Hepatocyte (in vitro differentiated cells): Measurements from ENCODE around the gene SCART1. TPM values are rescaled to one million over a fixed set of nuclear protein-coding genes. Genes with fewer than 3 reads are reported as not detected.

Experiments
- DNase-seq: peaks from one replicate; pipeline ENCODE4 v3.0.0-alpha.2; 2016; ENCODE audit warnings: low spot score
- H2AFZ ChIP-seq: fragments of 200-600 bp; sonication (generic); 2 replicates; pipeline ENCODE4 v1.6.0; 2016; ENCODE audit warnings: antibody characterized with exemption, mild to moderate bottlenecking
- H3K27ac ChIP-seq: fragments of 200-600 bp; sonication (generic); 2 replicates; pipeline ENCODE4 v1.5.1; 2016; ENCODE audit warnings: mild to moderate bottlenecking
- H3K27me3 ChIP-seq: fragments of 200-600 bp; sonication (generic); 2 replicates; pipeline ENCODE4 v1.6.1; 2016
- H3K36me3 ChIP-seq: fragments of 200-600 bp; sonication (generic); replicated peaks from 2 replicates; pipeline ENCODE4 v1.5.1; 2016; ENCODE audit warnings: low read depth; ENCODE audit not compliant: insufficient read depth
- H3K4me1 ChIP-seq: fragments of 200-600 bp; sonication (generic); 2 replicates; pipeline ENCODE4 v1.5.1; 2016; ENCODE audit warnings: mild to moderate bottlenecking, moderate library complexity; ENCODE audit not compliant: insufficient read depth
- H3K4me2 ChIP-seq: fragments of 200-600 bp; sonication (generic); 2 replicates; pipeline ENCODE4 v1.6.0; 2016
- H3K4me3 ChIP-seq: fragments of 200-600 bp; sonication (generic); 2 replicates; pipeline ENCODE4 v1.5.1; 2016; ENCODE audit warnings: mild to moderate bottlenecking
- H3K79me2 ChIP-seq: fragments of 200-600 bp; sonication (generic); 2 replicates; pipeline ENCODE4 v1.6.0; 2017; ENCODE audit warnings: mild to moderate bottlenecking
- H3K9me2 ChIP-seq: fragments of 200-600 bp; sonication (generic); replicated peaks from 2 replicates; pipeline ENCODE4 v1.6.0; 2017; ENCODE audit warnings: mild to moderate bottlenecking; ENCODE audit not compliant: insufficient read depth
- H3K9me3 ChIP-seq: fragments of 200-600 bp; sonication (generic); 2 replicates; pipeline ENCODE4 v1.5.1; 2016; ENCODE audit warnings: low read depth, mild to moderate bottlenecking
- H4K20me1 ChIP-seq: fragments of 200-600 bp; sonication (generic); 2 replicates; pipeline ENCODE4 v1.6.0; 2016; ENCODE audit warnings: mild to moderate bottlenecking; ENCODE audit not compliant: insufficient read depth, poor library complexity, severe bottlenecking
- EZH2 ChIP-seq: fragments of 200-600 bp; sonication (generic); IDR thresholded peaks from 2 replicates; pipeline ENCODE4 v1.6.1; 2016; ENCODE audit warnings: antibody characterized with exemption, mild to moderate bottlenecking, borderline replicate concordance
- EZH2phosphoT487 ChIP-seq: fragments of 200-600 bp; sonication (generic); IDR thresholded peaks from one replicate; pipeline ENCODE4 v1.6.1; 2018; ENCODE audit warnings: antibody characterized with exemption, mild to moderate bottlenecking, low read depth, moderate library complexity; ENCODE audit not compliant: unreplicated experiment, severe bottlenecking
- WGBS: methylation state at CpG from one replicate; pipeline ENCODE4 v1.1.6; 2016; ENCODE audit warnings: low lambda C conversion rate; ENCODE audit errors: missing lambda C conversion rate; 5-methylcytosine and 5-hydroxymethylcytosine counted together
- polyA plus RNA-seq: library from polyadenylated mRNA; unstranded; fragments of >200 nt; fragmentation: Nextera tagmentation; extraction: Ambion mirVana; gene quantifications from 2 replicates; pipeline ENCODE4 v1.2.1, GENCODE V29; 2016
- total RNA-seq: library from RNA; depleted of rRNA; stranded (reverse); fragments of >200 nt; gene quantifications from 2 replicates; pipeline ENCODE4 v1.2.3, GENCODE V29; 2014
- TF ChIP-seq, protein P1 (sequence below): fragments of 200-600 bp; sonication (generic); IDR thresholded peaks from 2 replicates; pipeline ENCODE4 v1.5.1; 2016; ENCODE audit warnings: antibody characterized with exemption, mild to moderate bottlenecking; ENCODE audit not compliant: poor library complexity

Gene SCART1
- total and polyA plus RNA-seq, 2 experiments from 2014 or later = 0.63 to 1.00 TPM

DNA sequence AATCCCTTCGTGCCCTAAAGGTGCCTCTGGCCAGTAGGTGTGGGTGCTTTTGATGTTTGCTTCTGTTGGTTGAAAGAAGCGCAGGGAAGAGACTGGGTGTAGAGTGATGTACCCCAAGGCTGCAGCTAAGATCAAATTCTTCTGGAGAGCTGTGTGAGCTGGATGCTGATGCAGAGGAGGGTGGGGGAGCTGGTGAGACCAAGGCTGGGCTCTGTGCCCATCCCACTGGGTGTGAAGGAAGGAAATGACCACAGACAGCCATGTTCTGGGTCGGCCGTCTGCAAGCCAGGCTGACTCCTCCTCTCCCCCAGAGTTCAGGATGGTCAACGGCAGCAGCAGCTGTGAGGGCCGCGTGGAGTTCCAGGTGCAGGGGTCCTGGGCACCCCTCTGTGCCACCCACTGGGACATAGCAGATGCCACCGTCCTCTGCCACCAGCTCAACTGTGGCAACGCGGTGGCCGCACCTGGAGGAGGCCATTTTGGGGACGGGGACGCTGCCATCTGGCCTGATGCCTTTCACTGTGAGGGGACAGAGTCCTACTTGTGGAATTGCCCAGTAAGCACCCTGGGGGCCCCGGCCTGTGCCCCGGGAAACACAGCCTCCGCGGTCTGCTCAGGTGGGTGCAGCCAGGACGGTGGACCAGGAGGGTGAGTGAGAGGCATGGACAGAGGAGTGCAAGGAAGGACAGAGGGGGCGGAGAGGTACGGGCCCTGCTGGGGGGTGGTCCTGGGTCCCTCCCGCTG lies 5.1 kb downstream of the SCART1 start:
- no peaks in the 10 kb centered on the region for H3K4me1 ChIP-seq
- H3K36me3 ChIP-seq = no peaks in the 10 kb centered on the region
- no peak overlapping the region for H3K4me2 ChIP-seq
- H3K9me2 ChIP-seq = no peaks in the 10 kb centered on the region
- 91% methylated on average over 18 of the region's 21 CpGs for WGBS
- H3K27ac ChIP-seq = no peak overlapping the region
- DNase-seq = no peak
- H3K27me3 ChIP-seq = no peaks in the 10 kb centered on the region
- H3K79me2 ChIP-seq = no peaks in the 10 kb centered on the region
- H2AFZ ChIP-seq = no peak overlapping the region
- no peaks in the 10 kb centered on the region for H3K9me3 ChIP-seq
- H3K4me3 ChIP-seq = no peak overlapping the region
- no peaks in the 10 kb centered on the region for H4K20me1 ChIP-seq
- TF ChIP-seq EZH2phosphoT487 = no peak

DNA sequence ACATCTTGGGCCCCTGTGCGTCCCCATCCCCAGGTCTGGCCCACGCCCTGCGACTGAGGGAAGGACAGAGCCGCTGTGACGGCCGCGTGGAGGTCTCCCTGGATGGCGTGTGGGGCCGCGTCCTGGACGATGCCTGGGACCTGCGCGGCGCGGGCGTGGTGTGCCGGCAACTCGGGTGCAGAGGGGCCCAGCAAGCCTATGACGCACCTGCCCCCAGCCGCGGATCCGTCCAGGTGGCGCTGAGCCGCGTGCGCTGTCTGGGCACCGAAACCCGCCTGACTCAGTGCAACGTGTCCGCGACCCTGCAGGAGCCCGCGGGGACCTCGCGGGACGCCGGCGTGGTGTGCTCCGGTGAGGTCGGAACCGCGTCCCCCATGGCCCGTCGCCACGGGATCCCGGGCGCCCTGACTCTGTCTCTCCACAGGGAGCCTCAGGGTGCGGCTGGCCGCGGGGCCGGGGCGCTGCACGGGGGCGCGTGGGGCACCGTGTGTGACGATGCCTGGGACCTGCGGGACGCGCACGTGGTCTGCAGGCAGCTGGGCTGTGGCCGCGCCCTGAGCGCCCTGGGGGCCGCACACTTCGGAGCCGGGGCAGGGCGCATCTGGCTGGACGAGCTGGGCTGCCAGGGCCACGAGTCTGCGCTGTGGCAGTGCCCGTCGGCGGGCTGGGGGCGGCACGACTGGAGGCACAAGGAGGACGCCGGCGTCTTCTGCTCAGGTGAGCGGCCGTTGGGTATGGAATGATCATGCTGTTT lies 5.9 kb downstream of the SCART1 start:
- Histone ChIP-seq H3K79me2 (no peaks in the 10 kb centered on the region), H4K20me1 (no peaks in the 10 kb centered on the region), H3K9me2 (no peaks in the 10 kb centered on the region), H3K27me3 (no peaks in the 10 kb centered on the region), H2AFZ (no peak overlapping the region), H3K9me3 (no peaks in the 10 kb centered on the region), H3K4me3 (no peak overlapping the region), H3K4me2 (no peak overlapping the region), H3K27ac (no peak overlapping the region), H3K36me3 (no peaks in the 10 kb centered on the region), H3K4me1 (no peaks in the 10 kb centered on the region)
- TF ChIP-seq EZH2 (no peak), EZH2phosphoT487 (no peak)
- TF ChIP-seq, protein P1, sequence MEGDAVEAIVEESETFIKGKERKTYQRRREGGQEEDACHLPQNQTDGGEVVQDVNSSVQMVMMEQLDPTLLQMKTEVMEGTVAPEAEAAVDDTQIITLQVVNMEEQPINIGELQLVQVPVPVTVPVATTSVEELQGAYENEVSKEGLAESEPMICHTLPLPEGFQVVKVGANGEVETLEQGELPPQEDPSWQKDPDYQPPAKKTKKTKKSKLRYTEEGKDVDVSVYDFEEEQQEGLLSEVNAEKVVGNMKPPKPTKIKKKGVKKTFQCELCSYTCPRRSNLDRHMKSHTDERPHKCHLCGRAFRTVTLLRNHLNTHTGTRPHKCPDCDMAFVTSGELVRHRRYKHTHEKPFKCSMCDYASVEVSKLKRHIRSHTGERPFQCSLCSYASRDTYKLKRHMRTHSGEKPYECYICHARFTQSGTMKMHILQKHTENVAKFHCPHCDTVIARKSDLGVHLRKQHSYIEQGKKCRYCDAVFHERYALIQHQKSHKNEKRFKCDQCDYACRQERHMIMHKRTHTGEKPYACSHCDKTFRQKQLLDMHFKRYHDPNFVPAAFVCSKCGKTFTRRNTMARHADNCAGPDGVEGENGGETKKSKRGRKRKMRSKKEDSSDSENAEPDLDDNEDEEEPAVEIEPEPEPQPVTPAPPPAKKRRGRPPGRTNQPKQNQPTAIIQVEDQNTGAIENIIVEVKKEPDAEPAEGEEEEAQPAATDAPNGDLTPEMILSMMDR = no peak
- 97% methylated on average over 43 of the region's 81 CpGs for WGBS
- DNase-seq = no peak

DNA sequence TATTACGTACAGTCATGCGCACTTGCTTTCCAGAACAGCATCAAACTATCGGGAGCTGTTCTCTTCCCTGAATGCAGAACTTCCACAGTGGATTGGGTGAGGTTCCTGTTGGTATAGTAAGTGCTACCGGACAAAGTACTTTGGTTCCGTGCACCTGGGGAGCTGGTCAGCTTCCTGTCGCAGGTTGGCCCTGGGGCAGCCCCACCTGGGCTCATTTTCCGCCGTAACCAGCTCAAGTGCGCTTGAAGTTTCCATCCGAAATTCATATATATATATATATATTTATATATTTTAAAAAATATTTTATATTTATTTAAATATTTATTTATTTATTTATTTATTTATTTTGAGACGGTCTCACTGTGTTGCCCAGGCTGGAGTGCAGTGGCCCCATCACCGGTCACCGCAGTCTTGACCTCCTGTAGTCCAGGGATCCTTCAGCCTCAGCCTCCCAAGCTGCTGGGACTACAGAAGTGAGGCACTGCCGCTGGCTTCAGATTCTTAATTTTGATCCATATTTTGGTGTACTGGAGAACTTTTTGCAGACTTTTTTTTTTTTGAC lies 6.5 kb downstream of the SCART1 start:
- H3K27ac ChIP-seq = no peak overlapping the region
- H3K27me3 ChIP-seq = no peaks in the 10 kb centered on the region
- H3K79me2 ChIP-seq = no peaks in the 10 kb centered on the region
- WGBS = 94% methylated on average over 14 of the region's 14 CpGs
- H3K36me3 ChIP-seq = no peaks in the 10 kb centered on the region
- no peak for DNase-seq
- no peaks in the 10 kb centered on the region for H3K4me1 ChIP-seq
- no peak for TF ChIP-seq EZH2phosphoT487
- TF ChIP-seq, protein P1 = no peak
- TF ChIP-seq EZH2 = no peak
- H3K4me2 ChIP-seq = no peak overlapping the region
- no peaks in the 10 kb centered on the region for H4K20me1 ChIP-seq
- no peak overlapping the region for H2AFZ ChIP-seq
- no peaks in the 10 kb centered on the region for H3K9me3 ChIP-seq
- H3K9me2 ChIP-seq = no peaks in the 10 kb centered on the region
- H3K4me3 ChIP-seq = no peak overlapping the region

DNA sequence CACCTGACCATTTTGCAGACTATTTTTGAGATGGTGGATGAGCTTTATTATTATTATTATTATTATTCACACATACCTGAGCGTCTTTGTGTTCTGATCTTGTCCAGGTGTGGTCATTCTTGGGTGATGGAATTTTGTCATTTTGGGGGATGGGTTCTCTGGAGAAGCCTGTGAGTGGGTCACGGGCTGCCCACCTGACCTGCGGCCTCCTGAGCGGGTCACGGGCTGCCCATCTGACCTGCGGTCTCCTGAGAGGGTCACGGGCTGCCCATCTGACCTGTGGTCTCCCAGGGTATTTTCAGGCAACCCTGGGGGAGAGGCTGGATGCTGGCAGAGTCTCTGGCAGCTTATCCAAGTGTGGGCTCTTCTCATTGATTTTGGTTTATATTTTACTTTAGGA lies 7.3 kb downstream of the SCART1 start:
- H3K9me3 ChIP-seq = no peaks in the 10 kb centered on the region
- no peaks in the 10 kb centered on the region for H3K36me3 ChIP-seq
- H3K4me3 ChIP-seq = no peak overlapping the region
- no peak for TF ChIP-seq EZH2phosphoT487
- TF ChIP-seq, protein P1 = no peak
- H3K9me2 ChIP-seq = no peaks in the 10 kb centered on the region
- H3K79me2 ChIP-seq = no peaks in the 10 kb centered on the region
- no peak overlapping the region for H3K4me2 ChIP-seq
- no peak overlapping the region for H3K27ac ChIP-seq
- H4K20me1 ChIP-seq = no peaks in the 10 kb centered on the region
- no peak for DNase-seq
- no peaks in the 10 kb centered on the region for H3K4me1 ChIP-seq
- 85% methylated on average over 7 of the region's 7 CpGs for WGBS
- no peak overlapping the region for H2AFZ ChIP-seq
- no peaks in the 10 kb centered on the region for H3K27me3 ChIP-seq
